Endothelial cell (in vitro differentiated cells): ENCODE results near the gene KIAA1217. TPM values are rescaled to one million over a fixed set of nuclear protein-coding genes. Genes with fewer than 3 reads are reported as not detected.

Source experiments
- DNase-seq: peaks from one replicate; pipeline ENCODE4 v3.0.0; 2021; ENCODE audit warnings: low spot score
- H3K27ac Mint-ChIP-seq: one replicate; pipeline ENCODE4 v1.8.0; 2021; ENCODE audit warnings: mixed read lengths, inconsistent platforms; ENCODE audit not compliant: unreplicated experiment
- H3K27me3 Mint-ChIP-seq: one replicate; pipeline ENCODE4 v1.8.0; 2021; ENCODE audit warnings: mild to moderate bottlenecking, moderate library complexity, mixed read lengths, inconsistent platforms; ENCODE audit not compliant: unreplicated experiment
- H3K36me3 Mint-ChIP-seq: one replicate; pipeline ENCODE4 v1.8.0; 2021; ENCODE audit warnings: mild to moderate bottlenecking, low read depth, mixed read lengths, inconsistent platforms; ENCODE audit not compliant: unreplicated experiment
- H3K4me1 Mint-ChIP-seq: one replicate; pipeline ENCODE4 v1.8.0; 2021; ENCODE audit warnings: mild to moderate bottlenecking, mixed read lengths, inconsistent platforms; ENCODE audit not compliant: unreplicated experiment
- H3K4me3 Mint-ChIP-seq: one replicate; pipeline ENCODE4 v1.8.0; 2021; ENCODE audit warnings: mild to moderate bottlenecking, mixed read lengths, inconsistent platforms; ENCODE audit not compliant: unreplicated experiment
- H3K9me3 Mint-ChIP-seq: one replicate; pipeline ENCODE4 v1.8.0; 2021; ENCODE audit warnings: mixed read lengths, inconsistent platforms; ENCODE audit not compliant: unreplicated experiment
- microRNA-seq: library from miRNA; unstranded; fragments of <30 nt; microRNA quantifications from one replicate; pipeline ENCODE4, GENCODE V29; 2020; ENCODE audit not compliant: unreplicated experiment
- total RNA-seq: library from RNA; stranded (reverse); fragmentation: NEBNext Ultra II Directional; extraction: Animal tissue kit (Norgen Biotek cat#: 25700); gene quantifications from one replicate; pipeline ENCODE4 v1.2.1, GENCODE V29; 2021; ENCODE audit not compliant: unreplicated experiment
- TF ChIP-seq, protein P1 (sequence below): fragments of 200-600 bp; sonication (generic); IDR thresholded peaks from one replicate; pipeline ENCODE4 v1.5.0; 2021; ENCODE audit warnings: antibody characterized with exemption; ENCODE audit not compliant: unreplicated experiment

The KIAA1217 gene
- total RNA-seq, 1 donor from 2014 or later, result 70.8 TPM

DNA sequence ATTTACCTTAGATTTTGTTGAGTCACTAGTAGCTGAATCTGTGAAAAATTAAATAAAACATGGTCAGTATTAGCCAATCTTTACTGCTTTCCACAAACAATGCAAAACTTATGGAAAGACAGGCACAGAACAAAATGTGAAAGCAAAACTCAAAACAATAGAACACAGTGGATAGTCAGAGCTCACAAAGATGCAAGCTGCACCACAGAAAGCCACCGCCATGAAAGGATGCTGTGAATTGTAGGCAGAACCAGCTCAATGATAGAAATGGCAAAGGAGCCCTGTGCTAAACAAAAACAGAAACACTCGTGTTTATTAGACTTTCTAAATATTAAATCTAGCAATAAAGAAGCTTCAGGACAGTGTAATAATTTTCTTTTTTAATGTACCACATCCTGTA lies 380.3 kb downstream of the KIAA1217 start:
- Mint-ChIP-seq H3K27me3 (peaks cover 1% of the 10 kb centered on the region), H3K9me3 (no peaks in the 10 kb centered on the region), H3K4me3 (no peak overlapping the region), H3K27ac (no peak overlapping the region), H3K36me3 (peaks cover 40% of the 10 kb centered on the region), H3K4me1 (no peaks in the 10 kb centered on the region)
- DNase-seq, result no peak
- TF ChIP-seq, protein P1, sequence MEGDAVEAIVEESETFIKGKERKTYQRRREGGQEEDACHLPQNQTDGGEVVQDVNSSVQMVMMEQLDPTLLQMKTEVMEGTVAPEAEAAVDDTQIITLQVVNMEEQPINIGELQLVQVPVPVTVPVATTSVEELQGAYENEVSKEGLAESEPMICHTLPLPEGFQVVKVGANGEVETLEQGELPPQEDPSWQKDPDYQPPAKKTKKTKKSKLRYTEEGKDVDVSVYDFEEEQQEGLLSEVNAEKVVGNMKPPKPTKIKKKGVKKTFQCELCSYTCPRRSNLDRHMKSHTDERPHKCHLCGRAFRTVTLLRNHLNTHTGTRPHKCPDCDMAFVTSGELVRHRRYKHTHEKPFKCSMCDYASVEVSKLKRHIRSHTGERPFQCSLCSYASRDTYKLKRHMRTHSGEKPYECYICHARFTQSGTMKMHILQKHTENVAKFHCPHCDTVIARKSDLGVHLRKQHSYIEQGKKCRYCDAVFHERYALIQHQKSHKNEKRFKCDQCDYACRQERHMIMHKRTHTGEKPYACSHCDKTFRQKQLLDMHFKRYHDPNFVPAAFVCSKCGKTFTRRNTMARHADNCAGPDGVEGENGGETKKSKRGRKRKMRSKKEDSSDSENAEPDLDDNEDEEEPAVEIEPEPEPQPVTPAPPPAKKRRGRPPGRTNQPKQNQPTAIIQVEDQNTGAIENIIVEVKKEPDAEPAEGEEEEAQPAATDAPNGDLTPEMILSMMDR, result no peak

DNA sequence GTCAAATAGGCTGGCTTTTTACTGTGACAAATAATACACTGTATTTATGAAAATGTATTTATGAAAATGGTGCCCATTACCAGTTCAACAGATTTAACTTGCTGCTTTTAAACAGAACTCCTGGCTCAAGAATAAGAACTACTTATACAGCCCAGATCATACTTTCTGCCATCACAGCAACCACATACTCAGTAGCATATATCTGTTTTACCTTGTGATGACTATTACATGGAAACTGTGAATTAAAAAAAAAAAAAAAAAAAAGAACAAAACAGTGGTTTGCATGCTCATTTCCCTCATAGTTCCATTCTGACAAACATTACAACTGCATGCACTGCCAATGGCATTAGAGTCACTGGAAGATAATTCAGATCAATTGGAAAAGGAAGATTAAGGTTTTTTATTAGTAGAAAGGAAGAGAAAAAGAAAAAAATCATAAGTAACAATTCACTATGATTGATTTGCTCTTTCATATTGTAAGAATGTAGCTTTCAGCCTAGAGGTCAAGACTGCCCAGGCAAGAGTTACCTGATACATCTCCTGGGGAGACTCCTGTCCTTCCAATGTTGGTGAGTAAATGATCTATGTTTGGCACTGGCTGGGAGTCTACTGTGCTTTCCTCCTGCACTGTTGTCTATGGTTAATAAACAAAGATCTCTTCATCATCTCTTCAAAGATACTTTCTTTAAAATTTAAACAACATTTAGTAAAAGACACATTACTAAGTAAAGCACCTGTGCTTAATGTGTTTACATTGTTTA lies 381.9 kb downstream of the KIAA1217 start:
- H3K9me3 Mint-ChIP-seq, result no peaks in the 10 kb centered on the region
- no peak overlapping the region for H3K4me3 Mint-ChIP-seq
- DNase-seq, result no peak
- H3K4me1 Mint-ChIP-seq, result no peaks in the 10 kb centered on the region
- H3K36me3 Mint-ChIP-seq, result peaks cover 30% of the 10 kb centered on the region
- H3K27me3 Mint-ChIP-seq, result no peaks in the 10 kb centered on the region
- no peak overlapping the region for H3K27ac Mint-ChIP-seq
- TF ChIP-seq, protein P1, result no peak

DNA sequence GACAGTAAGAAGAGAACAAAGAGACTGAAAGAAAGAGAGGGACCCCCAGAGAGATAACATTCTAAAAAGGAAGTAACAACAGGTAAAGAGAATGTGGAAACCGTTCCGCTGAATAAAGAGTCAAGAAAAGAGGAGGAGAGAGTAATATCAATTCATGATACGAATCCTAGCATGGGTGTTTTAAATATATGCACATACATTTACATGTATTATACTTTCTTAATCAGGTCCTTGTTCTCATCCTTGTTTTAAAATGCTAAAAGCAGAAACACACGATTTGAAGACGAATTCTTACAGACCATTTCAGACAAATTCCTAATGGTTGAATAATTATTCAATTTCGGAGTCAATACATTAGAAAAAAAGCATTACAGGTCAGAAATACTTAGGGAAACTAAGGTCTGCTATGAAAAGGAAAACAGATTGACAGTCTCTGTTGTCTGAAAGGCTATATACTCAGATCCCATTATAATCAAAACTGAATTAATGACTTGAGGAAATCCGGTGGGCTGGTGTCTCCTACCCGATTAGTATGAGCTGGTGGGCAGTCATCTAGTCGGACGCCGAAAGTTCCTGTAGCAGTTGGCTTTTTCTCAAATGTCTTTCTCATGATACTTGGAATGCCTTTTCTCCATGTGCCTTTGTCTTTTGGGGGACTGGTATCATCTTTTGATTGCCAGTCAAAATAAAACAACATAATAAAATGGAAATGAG lies 387.4 kb downstream of the KIAA1217 start:
- Mint-ChIP-seq H3K27me3 (no peaks in the 10 kb centered on the region), H3K9me3 (no peaks in the 10 kb centered on the region), H3K36me3 (peaks cover 28% of the 10 kb centered on the region), H3K27ac (no peak overlapping the region), H3K4me3 (no peak overlapping the region), H3K4me1 (no peaks in the 10 kb centered on the region)
- DNase-seq, result no peak
- TF ChIP-seq, protein P1, result no peak

DNA sequence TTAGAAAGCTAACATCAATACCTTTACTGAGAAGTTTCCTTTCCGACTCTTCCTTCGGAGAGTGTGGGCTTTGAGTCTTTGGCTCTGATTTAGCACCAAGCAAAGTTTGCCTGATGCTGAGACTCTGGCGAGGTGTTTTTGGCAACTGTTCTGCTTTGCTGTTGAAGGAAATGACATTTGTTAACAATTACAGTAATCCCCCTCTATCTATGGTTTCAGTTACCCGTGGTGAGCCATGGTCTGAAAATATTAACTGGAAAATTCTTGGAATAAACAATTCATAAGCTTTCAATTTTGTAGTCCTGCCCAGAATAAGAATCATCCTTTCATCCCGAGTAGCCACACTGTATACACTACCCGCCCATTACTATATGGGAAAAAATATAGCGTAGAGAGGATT lies 388.5 kb downstream of the KIAA1217 start:
- Mint-ChIP-seq H3K27me3 (no peaks in the 10 kb centered on the region), H3K36me3 (peaks cover 27% of the 10 kb centered on the region), H3K9me3 (no peaks in the 10 kb centered on the region)

More for the DNA sequence above, 388.5 kb downstream of the KIAA1217 start:
- TF ChIP-seq, protein P1, result no peak
- Mint-ChIP-seq H3K4me1 (no peaks in the 10 kb centered on the region), H3K27ac (no peak overlapping the region), H3K4me3 (no peak overlapping the region)
- DNase-seq, result no peak

Small RNA genes within 50 kb of the gene (microRNA-seq; reads per million reads assigned to microRNA genes)
- gene MIR603, result not detected
